Stimulated activated CD4-positive, alpha-beta T cell treated with anti-CD3 and anti-CD28 coated beads, Interleukin-1b, Interleukin-23, amount 100 ng/mL, for 24 hours (primary cell): ENCODE measurements around the gene RBBP8.
"Not testable (repeated sequence)": the region's sequence is repeated elsewhere in the genome, so short reads cannot be mapped to it uniquely, and the experiment has no call there.

Experiments
- DNase-seq, 4 experiments: peaks; one replicate each; pipeline ENCODE4 v3.0.0-alpha.2; 2020; ENCODE audit warnings: low read depth in 4 of 4, low spot score in 1 of 4

Gene RBBP8

DNA sequence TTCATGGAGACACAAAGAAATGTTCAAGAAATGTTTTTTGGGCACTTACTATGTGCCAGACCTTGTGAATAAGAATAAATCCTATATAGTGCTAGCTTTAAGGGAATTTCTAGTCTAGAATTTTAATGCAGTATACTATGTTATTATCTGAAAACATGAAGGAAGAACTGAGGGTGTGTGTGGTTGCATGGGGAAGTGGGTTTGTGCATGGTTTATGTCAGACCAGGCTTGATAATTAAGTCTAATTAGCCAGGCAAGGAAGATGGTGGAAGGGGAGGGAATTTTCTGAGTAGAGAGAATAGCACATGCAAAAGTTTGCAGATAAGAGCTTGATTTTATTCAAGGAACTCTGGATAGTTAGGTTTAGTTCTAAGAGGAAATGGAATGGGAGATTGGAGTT lies 6.5 kb downstream of the RBBP8 start:
- no peak for DNase-seq

DNA sequence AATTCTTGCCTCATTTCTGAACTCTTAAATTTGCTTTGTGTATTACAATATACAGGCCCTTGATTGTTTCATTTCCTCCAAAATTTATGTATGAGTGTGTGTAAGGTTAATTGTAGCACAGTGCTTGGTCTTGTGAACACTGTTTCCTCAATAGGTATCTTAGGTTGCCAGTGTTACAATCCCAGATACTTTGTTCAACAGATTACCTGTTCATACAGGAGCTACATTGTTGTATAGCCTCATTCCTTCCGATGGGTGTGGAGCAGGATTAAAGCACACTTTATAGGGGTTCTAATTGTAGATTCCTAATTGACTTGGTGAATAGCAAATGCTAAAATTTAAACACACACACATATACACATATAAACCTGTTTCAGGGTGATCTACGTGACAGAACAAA lies 10.7 kb downstream of the RBBP8 start:
- DNase-seq: no peak

DNA sequence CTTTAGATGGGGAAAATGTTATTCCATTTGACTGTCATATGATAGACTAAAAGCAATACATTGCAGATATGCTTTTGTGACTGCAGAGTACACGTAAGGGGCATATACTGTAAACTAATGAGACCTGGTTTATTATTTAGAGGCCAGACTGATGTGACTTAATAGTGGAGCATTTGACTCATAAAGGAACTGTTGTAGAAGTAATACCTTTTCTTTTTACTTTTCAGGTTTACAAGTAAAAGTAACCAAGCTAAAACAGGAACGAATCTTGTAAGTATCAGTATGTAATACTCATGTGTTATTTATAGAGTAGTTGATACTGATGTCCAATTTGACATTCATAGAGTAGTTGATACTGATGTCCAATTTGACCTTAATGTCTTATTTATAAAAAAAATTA lies 13.1 kb downstream of the RBBP8 start:
- no peak for DNase-seq

DNA sequence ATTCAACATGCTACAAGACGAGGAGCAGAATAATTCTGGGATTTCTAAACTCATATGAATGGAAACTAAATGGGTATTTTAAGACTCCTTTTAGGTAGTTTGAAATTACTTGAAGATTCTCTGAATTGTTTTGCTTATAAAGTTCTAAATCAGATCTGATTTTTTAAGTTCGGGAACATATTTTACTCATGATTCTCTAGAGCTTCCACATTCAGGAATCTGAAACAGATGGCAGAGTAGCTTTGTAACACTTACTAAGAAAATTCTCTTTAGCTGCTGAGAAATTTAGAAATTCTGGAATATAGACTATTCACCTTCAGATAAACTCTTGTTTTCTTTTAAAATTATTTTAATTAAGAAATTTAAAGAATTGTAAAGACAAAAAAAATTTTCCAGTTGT lies 13.7 kb downstream of the RBBP8 start:
- no peak for DNase-seq

DNA sequence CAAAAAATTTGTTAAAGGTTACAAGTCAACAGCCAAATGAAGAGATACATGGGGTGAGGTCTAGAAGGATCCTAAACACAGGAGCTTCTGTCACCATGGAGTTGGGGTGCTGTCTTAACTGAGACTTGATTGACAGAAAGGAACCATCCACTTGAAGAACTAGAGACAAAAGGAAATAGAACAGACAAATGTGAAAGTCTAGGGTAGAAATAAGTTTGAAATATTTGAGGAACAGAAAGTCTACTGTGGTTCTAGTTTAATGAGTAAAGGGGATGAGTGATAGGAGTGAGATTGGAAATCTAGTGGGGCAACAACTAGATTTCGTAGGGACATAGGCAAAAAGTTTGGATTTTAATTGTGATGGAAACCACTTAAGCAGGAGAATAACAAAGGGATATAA lies 18.7 kb downstream of the RBBP8 start:
- DNase-seq: no peak

DNA sequence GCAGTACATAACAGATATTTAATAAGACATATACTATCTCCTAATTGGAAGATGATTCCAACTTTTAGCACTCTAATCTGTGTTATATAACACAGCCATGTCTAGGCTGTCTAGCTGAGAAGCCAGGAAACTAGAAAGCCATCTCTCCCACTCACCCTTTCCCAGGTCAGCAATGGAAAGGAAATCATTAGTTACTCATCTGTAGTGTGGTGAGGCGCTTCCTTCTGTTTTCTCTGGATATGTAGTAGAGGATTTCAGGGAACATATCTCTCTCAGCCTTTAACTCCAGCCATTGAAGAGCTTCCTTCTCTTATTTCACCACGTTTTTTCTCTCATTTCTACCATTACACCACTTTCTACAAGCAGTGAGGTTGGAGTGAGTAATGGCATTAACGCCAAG lies 19.4 kb downstream of the RBBP8 start:
- no peak for DNase-seq

DNA sequence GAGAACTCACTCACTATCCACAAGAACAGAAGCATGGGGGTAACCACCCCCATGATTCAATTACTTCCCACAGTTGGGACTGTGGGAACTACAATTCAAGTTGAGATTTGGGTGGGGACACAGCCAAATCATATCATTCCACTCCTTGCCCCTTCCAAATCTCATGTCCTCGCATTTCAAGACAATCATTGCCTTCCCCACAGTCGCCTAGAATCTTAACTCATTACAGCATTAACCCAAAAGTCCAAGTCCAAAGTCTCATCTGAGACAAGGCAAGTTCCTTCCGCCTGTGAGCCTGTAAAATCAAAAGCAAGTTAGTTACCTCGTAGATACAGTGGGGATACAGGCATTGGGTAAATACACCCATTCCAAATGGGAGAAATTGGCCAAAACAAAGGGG lies 20.9 kb downstream of the RBBP8 start:
- not testable (repeated sequence) for DNase-seq

DNA sequence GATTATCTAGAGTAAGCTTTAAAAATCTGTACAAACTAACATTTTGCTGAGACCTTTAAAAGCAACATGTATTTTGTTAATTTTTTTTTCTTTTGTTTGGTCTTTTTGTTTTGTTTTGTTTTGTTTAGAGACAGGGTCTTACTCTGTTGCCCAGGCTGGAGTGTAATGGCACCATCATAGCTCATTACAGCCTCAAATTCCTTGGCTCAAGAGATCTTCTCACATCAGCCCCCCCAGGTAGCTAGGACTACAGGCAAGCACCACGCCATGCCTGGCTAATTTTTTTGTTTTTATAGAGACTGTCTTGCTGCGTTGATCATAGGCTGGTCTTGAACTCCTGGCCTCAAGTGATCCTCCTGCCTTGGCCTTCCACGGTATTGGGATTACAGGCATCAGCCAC lies 23.1 kb downstream of the RBBP8 start:
- DNase-seq: no peak

DNA sequence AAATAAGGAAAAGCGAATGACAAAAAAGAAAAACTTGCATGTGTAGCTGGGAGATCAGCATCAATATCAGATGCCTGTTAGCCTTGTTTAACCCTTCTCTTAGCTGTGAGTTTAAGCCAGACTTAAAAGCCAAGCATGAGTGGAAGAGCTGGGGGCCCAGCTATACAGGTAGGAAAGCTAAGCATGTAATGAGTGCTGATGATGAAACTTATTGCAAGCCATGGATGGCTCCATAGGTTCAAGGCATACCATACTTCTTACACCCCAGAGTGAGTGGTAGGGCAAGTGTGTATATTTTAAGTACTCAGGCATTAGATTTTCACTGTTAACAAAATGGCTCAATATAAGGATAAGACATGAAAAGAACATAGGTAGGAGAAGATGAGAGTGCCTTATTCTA lies 28.0 kb downstream of the RBBP8 start:
- no peak for DNase-seq

DNA sequence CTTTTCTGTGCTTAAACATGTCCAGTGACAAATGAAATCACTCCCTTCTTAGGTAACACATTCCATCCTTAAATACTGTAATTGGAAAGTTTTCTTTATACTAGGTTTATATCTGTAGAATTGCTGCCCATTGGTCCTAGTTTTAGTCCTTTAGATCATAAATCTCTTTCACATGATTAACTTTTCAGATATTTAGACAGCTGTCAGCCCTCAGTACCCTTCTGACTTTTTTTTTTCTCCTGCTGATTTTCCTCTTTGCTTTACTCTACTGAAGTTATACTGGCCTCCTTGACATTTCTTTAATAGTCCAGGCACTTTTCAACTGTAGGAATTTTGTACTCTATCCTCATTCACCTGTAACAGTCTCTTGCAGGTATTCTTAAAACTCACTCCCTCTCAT lies 28.9 kb downstream of the RBBP8 start:
- DNase-seq: no peak

DNA sequence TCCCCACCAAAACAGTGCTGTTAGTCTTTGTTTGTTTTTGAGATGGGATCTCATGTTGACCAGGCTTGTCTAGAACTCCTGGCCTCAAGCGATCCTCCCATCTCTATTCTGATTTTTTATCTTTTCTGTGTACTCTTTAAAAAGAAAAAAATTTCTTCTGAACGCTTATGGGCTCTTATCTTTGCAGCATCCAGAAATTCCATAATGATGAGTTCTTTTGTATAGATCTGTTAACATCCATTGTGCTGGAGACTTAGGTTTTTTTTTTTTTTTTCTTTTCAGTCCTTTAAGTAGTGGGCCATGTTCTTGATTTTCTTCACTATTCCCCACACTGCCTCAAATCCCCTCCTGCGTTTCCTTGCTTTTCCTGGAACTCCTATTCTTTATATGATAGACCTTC lies 31.0 kb downstream of the RBBP8 start:
- no peak for DNase-seq

DNA sequence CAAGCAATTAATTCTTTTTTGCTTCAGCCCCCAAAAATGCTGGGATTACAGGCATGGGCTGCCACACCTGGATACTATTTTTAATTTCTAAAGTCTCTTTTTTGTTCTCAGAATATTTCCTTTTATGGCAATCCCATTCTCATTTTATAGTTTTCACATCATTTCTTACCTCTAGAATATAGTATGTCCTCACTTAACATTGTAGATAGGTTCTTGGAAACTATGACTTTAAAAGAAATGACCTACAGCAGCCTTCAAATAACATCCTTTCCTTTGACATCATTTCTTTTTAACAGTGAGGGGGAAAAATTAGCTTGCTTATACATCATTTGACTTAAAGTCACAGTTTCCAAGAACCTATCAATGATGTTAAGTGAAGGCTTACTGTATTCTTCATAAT lies 31.6 kb downstream of the RBBP8 start:
- no peak for DNase-seq

DNA sequence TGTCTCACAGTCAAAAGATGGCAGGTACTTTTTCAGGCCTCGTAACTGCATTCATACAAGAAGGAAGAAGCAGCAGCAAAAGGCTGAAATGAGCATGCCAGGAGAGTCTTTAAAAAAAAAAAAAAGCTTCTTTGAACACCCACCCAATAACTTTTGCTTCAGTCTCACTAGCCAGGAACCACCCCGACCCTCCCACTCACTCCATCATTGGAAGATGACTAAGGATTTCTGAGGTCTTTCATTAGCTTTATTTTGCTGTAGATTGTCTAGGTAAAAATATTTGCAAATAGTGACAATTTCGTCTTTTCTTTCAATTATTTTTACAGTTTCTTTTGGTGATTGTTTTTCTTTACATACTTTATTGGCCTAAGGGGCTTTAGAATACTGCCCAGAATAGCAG lies 37.9 kb downstream of the RBBP8 start:
- no peak for DNase-seq

DNA sequence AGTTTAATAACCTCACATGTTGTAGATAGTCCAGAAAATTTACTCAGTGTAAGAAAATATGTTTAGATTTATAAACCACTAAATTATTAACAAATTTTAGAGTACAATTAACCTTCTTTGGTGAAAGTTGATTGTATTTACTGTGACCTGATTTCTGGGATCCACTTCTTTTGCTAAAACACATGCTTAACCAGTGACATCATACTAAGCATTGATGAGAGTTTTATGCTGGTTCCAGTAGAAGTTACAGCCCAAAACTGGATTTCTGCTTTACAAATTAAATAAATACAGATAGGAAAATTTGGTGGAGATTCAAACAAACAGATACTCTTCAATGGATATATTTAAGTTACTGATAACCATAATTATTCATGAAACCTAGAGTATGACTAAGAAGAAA lies 40.9 kb downstream of the RBBP8 start:
- DNase-seq: no peak

DNA sequence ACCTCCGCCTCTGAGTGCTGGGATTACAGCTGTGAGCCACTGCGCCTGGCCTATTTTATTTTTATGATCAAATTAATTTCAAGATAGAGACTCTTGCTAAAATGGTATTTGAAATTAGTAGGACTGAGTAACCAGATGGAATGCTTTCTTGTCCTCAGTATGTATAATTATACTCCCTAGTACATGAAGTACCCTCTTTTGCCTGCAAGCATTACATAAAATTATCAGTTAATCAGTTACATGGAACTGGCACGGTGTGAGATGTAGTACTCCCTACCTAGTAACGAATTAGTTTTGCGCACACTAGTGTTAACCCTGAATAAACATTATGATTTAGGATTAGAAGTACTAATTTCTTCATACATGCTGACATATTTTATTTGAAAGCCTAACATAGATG lies 41.6 kb downstream of the RBBP8 start:
- DNase-seq: no peak

DNA sequence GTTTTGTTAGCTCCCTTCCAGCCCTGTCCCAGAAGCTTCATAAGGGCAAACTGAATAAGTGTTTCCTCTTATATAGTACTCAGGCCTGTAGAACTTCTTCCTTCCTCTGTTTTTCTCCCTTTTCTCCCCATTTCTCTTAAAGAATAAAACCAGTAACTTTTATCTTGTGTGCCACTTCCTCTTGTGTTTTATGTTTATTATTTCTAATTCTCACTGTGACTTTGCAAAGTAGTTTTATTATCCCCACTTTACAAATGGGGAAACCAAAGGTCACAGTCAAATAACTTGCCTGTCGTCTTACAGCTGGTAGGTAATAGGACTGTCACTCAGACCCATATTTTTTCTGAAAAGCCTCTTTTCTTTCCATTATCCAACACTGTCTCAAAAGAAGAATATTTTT lies 42.4 kb downstream of the RBBP8 start:
- no peak for DNase-seq

DNA sequence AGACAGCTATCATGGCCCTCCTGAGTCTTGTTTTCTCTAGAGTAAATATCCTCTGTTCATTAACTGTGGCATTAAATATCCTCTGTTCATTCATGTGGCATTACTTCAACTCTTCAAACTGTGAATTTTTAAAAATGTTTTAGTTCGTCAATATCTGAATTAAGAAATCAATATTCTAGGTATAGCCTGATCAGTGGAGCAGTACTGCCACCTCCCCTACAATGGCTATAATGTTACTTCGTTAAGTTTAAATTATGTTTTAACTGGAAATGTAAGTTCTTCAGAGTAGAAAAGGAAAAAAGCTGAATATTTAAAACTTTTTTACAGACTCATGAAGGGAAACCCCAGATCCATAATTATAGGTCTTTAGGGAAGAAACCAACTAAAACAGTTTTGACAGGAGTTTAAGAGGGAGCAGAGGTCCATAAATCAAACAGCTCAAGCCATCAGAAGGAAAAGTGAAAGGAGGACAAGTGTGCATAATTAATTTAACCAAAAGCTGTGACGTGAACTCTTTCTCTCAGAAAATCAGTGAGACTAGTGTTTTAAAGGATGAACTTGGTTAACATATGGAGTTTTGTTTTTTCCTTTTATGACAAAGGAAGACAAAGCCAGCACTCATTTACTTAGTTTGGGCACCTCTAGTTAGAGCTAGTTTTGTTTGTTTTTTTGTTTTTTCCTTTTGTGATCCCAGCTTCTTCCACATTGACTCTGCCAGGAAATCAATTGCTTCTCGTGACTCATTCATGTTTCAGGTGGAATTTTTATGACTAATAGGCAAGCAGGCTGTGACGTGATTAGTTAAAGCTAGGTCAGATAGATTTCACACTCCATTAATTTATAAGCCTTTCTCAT lies 44.9 kb downstream of the RBBP8 start:
- DNase-seq: no peak

DNA sequence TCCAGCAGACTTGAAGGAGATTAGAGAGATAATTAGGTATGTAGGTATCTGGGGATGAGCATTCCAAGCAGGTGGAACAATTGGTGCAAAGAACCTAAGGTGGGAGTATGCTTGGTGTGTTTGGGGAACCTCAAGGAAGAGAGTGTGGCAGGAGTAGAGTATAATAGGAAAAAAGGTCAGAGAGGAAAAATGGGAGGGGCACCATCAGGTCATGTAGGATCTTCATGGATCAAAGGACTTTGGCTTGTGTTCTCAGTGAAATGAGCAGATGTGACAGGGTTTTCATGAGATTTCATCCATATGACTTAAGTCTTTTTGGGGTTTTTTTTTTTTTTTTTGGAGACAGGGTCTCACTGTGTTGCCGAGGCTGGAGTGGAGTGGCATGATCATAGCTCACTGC lies 47.3 kb downstream of the RBBP8 start:
- DNase-seq: no peak

DNA sequence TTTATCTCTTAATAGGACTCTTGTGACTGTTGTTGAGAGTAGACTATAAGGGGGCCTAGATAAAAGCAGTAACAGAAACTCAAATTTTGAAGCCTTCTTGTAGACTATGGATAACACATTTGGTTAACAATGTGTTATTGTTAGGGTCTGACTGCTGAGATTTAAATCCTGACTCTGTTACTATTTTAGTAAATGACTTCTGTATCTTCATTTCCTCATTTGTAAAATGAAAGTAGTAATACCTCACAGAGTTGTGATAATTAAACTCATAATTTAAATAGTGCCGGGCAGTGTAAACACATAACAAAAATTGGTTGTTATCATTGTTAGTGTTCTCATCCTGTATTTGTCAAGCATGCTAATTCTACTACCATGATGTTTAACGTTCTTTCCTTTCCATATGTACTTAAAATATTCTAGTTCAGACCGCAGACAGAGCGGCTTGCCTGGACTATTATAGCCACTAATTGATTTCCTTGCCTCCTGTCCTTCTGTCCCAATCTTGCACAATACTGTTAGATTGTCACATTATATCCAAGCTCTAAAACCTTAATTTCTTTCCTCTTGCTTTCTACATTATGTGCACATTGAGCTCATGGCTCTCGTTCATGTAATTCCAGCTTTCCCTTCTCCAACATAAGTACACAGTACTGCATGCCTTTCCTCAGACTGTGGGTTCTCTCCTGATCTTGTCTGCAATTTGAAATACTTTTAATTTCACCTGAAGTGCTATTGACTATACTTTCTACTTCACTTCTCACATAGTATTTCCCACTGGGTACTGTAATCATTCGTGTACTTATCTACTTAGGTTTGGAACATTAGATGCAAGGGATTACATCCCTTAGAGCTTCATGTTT lies 48.4 kb downstream of the RBBP8 start:
- DNase-seq: no peak

DNA sequence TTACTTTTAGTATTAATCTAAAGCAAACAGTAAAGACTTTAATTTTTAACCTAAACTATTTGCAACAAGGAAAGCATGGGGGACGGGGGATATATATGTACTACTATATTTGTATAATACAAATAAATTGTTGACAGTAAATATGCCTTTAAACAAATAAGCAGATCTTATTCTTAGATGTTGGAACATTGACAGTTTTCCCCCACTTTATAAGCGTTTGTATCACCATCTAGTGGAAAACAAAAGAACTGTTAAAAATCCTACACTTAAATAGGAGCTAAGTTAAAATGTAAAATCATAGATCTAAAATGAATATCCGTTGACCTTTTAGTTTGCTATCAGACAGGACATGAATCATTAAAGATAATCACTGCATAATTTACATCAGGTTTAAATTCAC lies 50.0 kb downstream of the RBBP8 start:
- no peak for DNase-seq

DNA sequence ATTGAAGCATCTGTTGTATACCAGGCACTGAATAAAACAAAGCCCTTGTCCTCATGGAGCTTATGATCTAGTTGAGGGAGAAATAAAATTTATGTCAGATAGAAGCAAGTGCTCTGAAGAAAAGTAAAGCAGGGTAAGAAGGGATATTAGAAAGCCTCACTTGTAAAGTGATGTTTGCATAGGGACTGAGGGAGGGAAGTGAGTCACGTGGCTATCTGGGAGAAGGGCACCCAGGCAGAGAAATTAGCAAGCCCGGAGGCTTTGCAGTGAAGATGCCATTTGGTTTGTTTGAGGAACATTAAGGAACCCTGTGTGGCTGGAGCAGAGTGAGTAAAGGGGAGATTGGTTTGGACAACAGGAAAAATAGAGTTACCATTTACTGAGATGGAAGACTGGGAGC lies 52.1 kb downstream of the RBBP8 start:
- DNase-seq: no peak

DNA sequence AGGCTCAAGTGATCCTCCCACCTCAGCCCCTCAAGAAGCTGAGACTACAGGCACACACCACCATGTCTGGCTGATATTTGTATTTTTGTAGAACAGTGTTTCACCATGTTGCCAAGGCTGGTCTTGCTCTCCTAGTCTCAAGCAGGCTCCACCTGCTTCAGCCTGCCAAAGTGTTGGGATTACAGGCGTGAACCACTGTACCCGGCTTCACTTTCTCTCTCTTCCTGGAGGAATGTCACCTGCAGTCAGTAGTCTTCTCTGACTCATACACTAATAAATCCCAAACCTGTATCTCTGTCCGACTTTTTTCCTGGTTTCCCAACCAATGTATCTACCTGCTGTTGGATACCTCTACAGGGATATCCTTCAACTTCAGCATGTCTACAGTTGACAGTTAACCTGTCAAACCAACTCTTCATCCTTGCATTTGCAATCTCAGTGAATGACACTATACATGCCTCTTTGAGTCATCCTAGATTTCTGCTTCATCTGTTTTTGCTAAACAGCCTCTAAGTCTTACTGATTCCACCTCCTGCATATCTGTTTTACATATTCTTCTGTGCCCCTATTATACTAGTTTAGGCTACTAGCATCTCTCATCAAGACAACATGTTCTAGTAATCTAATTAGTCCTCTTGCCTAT lies 54.5 kb downstream of the RBBP8 start:
- no peak for DNase-seq
